GM12878 (cell line): ENCODE measurements around the gene TACC3.

Experiments used
- BCL11A ChIP-seq: IDR thresholded peaks from 2 replicates; pipeline ENCODE4 v1.6.1; 2011; ENCODE audit warnings: low read depth, low read length
- EZH2 ChIP-seq: IDR thresholded peaks from 2 replicates; pipeline ENCODE4 v1.6.1; 2012; ENCODE audit warnings: low read depth, mild to moderate bottlenecking, control low read depth, inconsistent platforms, low read length, borderline replicate concordance; ENCODE audit not compliant: control insufficient read depth
- MTA2 ChIP-seq: fragments of 450-650 bp; IDR thresholded peaks from 2 replicates; pipeline ENCODE4 v1.6.1; 2016; ENCODE audit warnings: low read depth, mild to moderate bottlenecking, moderate library complexity
- RAD21 ChIP-seq: IDR thresholded peaks from 2 replicates; pipeline ENCODE4 v1.6.1; 2011; ENCODE audit warnings: mild to moderate bottlenecking, low read depth, low read length, moderate library complexity; ENCODE audit not compliant: insufficient read depth

DNA sequence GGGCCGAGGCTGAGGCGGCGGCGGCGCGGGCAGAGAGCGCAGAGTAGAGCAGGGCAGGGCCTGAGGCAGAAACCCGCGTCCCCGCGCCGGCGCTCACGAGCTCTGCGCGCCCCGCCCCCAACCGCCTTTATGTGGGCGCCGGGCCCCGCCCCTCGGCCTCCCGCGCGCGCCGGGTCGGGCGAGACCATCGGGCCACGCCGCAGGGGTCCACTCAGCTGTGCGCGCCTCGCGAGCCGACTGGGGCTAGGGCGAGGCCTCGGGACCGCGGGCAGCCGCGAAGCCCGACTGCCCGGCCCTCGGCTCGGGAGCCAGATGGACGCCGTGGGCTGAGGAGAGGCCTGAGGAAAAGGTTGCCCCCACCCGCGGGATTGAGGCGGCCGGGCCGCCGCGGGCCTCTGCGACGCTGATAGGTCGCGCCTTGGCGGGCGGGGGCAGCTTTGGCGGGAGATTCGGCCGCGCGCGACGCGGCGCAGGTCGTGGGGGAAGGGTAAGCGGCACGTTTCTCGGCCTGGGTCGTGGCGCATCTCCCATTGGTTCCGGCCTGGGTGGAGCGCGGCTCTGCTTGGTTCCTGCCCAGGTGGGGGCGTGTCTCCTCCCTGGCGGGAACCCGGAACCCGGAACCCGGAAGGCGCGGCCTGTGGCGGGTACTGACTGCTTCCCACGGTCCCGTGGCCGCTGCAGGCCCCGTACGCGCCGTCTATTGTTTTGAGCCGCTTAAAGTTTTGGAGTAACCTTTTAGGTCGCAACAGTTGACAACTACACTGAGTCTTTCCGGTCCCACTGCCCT, 8.9 kb upstream of the TACC3 start, which contains the start of gene SLBP:
- TF ChIP-seq BCL11A = no peak
- TF ChIP-seq MTA2 = no peak
- TF ChIP-seq EZH2 = no peak
- no peak for TF ChIP-seq RAD21
